GM23338 (cell line): ENCODE measurements around the gene WHAMM. TPM values are rescaled to one million over a fixed set of nuclear protein-coding genes. Genes with fewer than 3 reads are reported as not detected.

Experiments used
- ATAC-seq: fragments of 200-7000 bp; cut with Tn5 transposase; 3 replicates; pipeline ENCODE4 v1.9.1; 2020
- DNase-seq: peaks from one replicate; pipeline ENCODE4 v3.0.0-alpha.2; 2015; ENCODE audit warnings: low spot score
- H2AFZ ChIP-seq: fragments of 200-600 bp; sonication (generic); 2 replicates; pipeline ENCODE4 v1.8.0; 2016; ENCODE audit warnings: antibody characterized with exemption, mild to moderate bottlenecking, moderate library complexity
- H3F3A ChIP-seq: fragments of 200-600 bp; sonication (generic); replicated peaks from 2 replicates; pipeline ENCODE4 v1.8.0; 2017; ENCODE audit warnings: antibody characterized with exemption, mixed run types, low read depth
- H3K27ac ChIP-seq: fragments of 200-600 bp; sonication (generic); 2 replicates; pipeline ENCODE4 v1.6.1; 2016; ENCODE audit warnings: low read depth
- H3K27me3 ChIP-seq: fragments of 200-600 bp; sonication (generic); 2 replicates; pipeline ENCODE4 v1.8.0; 2016; ENCODE audit warnings: mild to moderate bottlenecking, mixed run types, moderate library complexity; ENCODE audit not compliant: insufficient read depth
- H3K36me3 ChIP-seq: fragments of 200-600 bp; sonication (generic); 2 replicates; pipeline ENCODE4 v1.8.0; 2016; ENCODE audit warnings: mild to moderate bottlenecking; ENCODE audit not compliant: insufficient read depth
- H3K4me1 ChIP-seq: fragments of 200-600 bp; sonication (generic); 2 replicates; pipeline ENCODE4 v1.8.0; 2016; ENCODE audit warnings: mild to moderate bottlenecking, moderate library complexity; ENCODE audit not compliant: insufficient read depth
- H3K4me2 ChIP-seq: fragments of 200-600 bp; sonication (generic); 2 replicates; pipeline ENCODE4 v1.7.1; 2017; ENCODE audit warnings: mixed run types
- H3K4me3 ChIP-seq: fragments of 200-600 bp; sonication (generic); 2 replicates; pipeline ENCODE4 v1.6.1; 2016; ENCODE audit warnings: mixed run types
- H3K79me2 ChIP-seq: fragments of 200-600 bp; sonication (generic); replicated peaks from 2 replicates; pipeline ENCODE4 v1.8.0; 2017; ENCODE audit warnings: mild to moderate bottlenecking; ENCODE audit not compliant: insufficient read depth
- H3K9me2 ChIP-seq: fragments of 200-600 bp; sonication (generic); 2 replicates; pipeline ENCODE4 v1.8.0; 2017; ENCODE audit not compliant: insufficient read depth
- H4K20me1 ChIP-seq: fragments of 200-600 bp; sonication (generic); replicated peaks from 2 replicates; pipeline ENCODE4 v1.8.0; 2017; ENCODE audit warnings: mild to moderate bottlenecking; ENCODE audit not compliant: insufficient read depth
- H3K27ac Mint-ChIP-seq: 2 replicates; pipeline ENCODE4 v1.8.0; 2020; ENCODE audit warnings: inconsistent platforms, mild to moderate bottlenecking, moderate library complexity, mixed read lengths
- H3K27me3 Mint-ChIP-seq: 3 replicates; pipeline ENCODE4 v1.8.0; 2022; ENCODE audit warnings: low read depth, mild to moderate bottlenecking, moderate library complexity, mixed read lengths, inconsistent platforms; ENCODE audit not compliant: insufficient read depth, poor library complexity
- H3K36me3 Mint-ChIP-seq: 3 replicates; pipeline ENCODE4 v1.8.0; 2021; ENCODE audit warnings: low read depth, mild to moderate bottlenecking, inconsistent platforms, moderate library complexity, mixed read lengths
- H3K4me1 Mint-ChIP-seq: 3 replicates; pipeline ENCODE4 v1.8.0; 2020; ENCODE audit warnings: mild to moderate bottlenecking, inconsistent platforms, mixed read lengths
- H3K4me3 Mint-ChIP-seq: 3 replicates; pipeline ENCODE4 v1.8.0; 2021; ENCODE audit warnings: moderate library complexity, mild to moderate bottlenecking, inconsistent platforms, mixed read lengths
- H3K9me3 Mint-ChIP-seq: 3 replicates; pipeline ENCODE4 v1.8.0; 2020; ENCODE audit warnings: moderate library complexity, mild to moderate bottlenecking, inconsistent platforms, mixed read lengths
- CREB1 ChIP-seq: fragments of 250-450 bp; sonication (Bioruptor Pico); IDR thresholded peaks from 2 replicates; pipeline ENCODE4 v1.5.0; 2020; ENCODE audit warnings: low read depth, mild to moderate bottlenecking, moderate library complexity
- EZH2 ChIP-seq: fragments of 200-600 bp; sonication (generic); IDR thresholded peaks from one replicate; pipeline ENCODE4 v1.8.0; 2017; ENCODE audit warnings: antibody characterized with exemption, mild to moderate bottlenecking, low read depth; ENCODE audit not compliant: unreplicated experiment
- EZH2phosphoT487 ChIP-seq: fragments of 200-600 bp; sonication (generic); IDR thresholded peaks from one replicate; pipeline ENCODE4 v1.8.1; 2018; ENCODE audit warnings: antibody characterized with exemption; ENCODE audit not compliant: unreplicated experiment
- NANOG ChIP-seq: IDR thresholded peaks from 2 replicates; pipeline ENCODE4 v1.6.1; 2016; ENCODE audit warnings: antibody characterized with exemption, borderline replicate concordance
- POLR2AphosphoS5 ChIP-seq: IDR thresholded peaks from 2 replicates; pipeline ENCODE4 v1.6.1; 2016; ENCODE audit warnings: antibody characterized with exemption, low read depth
- STAT1 ChIP-seq: IDR thresholded peaks from one replicate; pipeline ENCODE4 v1.6.1; 2016; ENCODE audit warnings: antibody characterized with exemption; ENCODE audit not compliant: unreplicated experiment
- ZNF114 ChIP-seq: fragments of 250-450 bp; sonication (Bioruptor Pico); IDR thresholded peaks from 2 replicates; pipeline ENCODE4 v1.5.0; 2020; ENCODE audit warnings: mild to moderate bottlenecking, moderate library complexity
- ZNF331 ChIP-seq: fragments of 250-450 bp; sonication (Bioruptor Pico); IDR thresholded peaks from 2 replicates; pipeline ENCODE4 v1.5.0; 2020; ENCODE audit warnings: low read depth, mild to moderate bottlenecking, moderate library complexity
- polyA plus RNA-seq: library from polyadenylated mRNA; unstranded; fragments of >200 nt; fragmentation: Nextera tagmentation; extraction: Ambion mirVana; gene quantifications from 2 replicates; pipeline ENCODE4 v1.2.1, GENCODE V29; 2016
- total RNA-seq: library from RNA; depleted of rRNA; stranded (reverse); fragments of >200 nt; shearing (Covaris generic); gene quantifications from 2 replicates; pipeline ENCODE4 v1.2.3, GENCODE V29; 2014
- TF ChIP-seq, protein P1 (sequence below): IDR thresholded peaks from one replicate; pipeline ENCODE4 v1.6.1; 2018; ENCODE audit warnings: antibody characterized with exemption; ENCODE audit not compliant: unreplicated experiment
- TF ChIP-seq, protein P2 (sequence below): IDR thresholded peaks from 2 replicates; pipeline ENCODE4 v1.6.1; 2016; ENCODE audit warnings: antibody characterized with exemption
- TF ChIP-seq, protein P3 (sequence below), 2 experiments: fragments of 200-600 bp in 1 of 2; sonication (generic) in 1 of 2; conservative IDR thresholded peaks; 2 replicates each; pipeline versions ENCODE4 v1.5.1 to v1.6.1; 2016 to 2017; ENCODE audit warnings: antibody characterized with exemption in 2 of 2, low read depth in 2 of 2, mild to moderate bottlenecking in 2 of 2, moderate library complexity in 1 of 2

Gene WHAMM
- total and polyA plus RNA-seq, 2 experiments from 2014 or later, result 2.2 to 4.1 TPM

DNA sequence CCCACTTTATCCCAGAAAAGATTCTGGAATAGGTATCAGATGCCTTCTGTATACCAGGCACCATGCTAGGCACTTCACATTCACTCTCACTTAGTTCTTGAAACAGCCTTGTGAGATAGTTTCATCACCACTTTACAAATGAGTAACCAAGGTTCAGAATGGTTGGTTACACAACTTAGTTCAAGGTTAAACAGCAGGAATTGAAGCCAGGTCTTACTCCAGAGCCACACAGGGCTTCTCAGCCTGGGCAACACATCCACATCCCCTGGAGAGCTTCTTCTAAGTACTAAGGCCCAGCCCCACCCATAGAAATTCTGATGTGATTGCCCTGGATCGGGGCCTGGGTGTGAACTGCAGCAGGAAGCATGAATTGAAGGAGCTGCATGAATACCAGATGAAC, 18.6 kb downstream of the WHAMM start:
- Mint-ChIP-seq H3K27me3 (no peaks in the 10 kb centered on the region), H3K27ac (no peak overlapping the region), H3K4me1 (no peaks in the 10 kb centered on the region), H3K4me3 (no peak overlapping the region), H3K9me3 (no peaks in the 10 kb centered on the region), H3K36me3 (peaks cover 23% of the 10 kb centered on the region)
- H3K79me2 ChIP-seq, result no peaks in the 10 kb centered on the region
- H3K9me2 ChIP-seq, result no peaks in the 10 kb centered on the region
- H3K27me3 ChIP-seq, result no peaks in the 10 kb centered on the region
- H3K4me3 ChIP-seq, result no peak overlapping the region
- H3F3A ChIP-seq, result no peaks in the 10 kb centered on the region
- H3K4me1 ChIP-seq, result no peaks in the 10 kb centered on the region
- H3K36me3 ChIP-seq, result peaks cover 17% of the 10 kb centered on the region
- no peak overlapping the region for H2AFZ ChIP-seq
- no peak for ATAC-seq
- no peak overlapping the region for H3K4me2 ChIP-seq
- no peaks in the 10 kb centered on the region for H4K20me1 ChIP-seq
- DNase-seq, result no peak
- TF ChIP-seq NANOG (no peak), EZH2 (no peak), ZNF331 (CRISPR knock-in tag) (no peak), STAT1 (no peak), POLR2AphosphoS5 (no peak), ZNF114 (CRISPR knock-in tag) (no peak)
- TF ChIP-seq, protein P1, sequence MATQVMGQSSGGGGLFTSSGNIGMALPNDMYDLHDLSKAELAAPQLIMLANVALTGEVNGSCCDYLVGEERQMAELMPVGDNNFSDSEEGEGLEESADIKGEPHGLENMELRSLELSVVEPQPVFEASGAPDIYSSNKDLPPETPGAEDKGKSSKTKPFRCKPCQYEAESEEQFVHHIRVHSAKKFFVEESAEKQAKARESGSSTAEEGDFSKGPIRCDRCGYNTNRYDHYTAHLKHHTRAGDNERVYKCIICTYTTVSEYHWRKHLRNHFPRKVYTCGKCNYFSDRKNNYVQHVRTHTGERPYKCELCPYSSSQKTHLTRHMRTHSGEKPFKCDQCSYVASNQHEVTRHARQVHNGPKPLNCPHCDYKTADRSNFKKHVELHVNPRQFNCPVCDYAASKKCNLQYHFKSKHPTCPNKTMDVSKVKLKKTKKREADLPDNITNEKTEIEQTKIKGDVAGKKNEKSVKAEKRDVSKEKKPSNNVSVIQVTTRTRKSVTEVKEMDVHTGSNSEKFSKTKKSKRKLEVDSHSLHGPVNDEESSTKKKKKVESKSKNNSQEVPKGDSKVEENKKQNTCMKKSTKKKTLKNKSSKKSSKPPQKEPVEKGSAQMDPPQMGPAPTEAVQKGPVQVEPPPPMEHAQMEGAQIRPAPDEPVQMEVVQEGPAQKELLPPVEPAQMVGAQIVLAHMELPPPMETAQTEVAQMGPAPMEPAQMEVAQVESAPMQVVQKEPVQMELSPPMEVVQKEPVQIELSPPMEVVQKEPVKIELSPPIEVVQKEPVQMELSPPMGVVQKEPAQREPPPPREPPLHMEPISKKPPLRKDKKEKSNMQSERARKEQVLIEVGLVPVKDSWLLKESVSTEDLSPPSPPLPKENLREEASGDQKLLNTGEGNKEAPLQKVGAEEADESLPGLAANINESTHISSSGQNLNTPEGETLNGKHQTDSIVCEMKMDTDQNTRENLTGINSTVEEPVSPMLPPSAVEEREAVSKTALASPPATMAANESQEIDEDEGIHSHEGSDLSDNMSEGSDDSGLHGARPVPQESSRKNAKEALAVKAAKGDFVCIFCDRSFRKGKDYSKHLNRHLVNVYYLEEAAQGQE, result no peak
- no peak overlapping the region for H3K27ac ChIP-seq

DNA sequence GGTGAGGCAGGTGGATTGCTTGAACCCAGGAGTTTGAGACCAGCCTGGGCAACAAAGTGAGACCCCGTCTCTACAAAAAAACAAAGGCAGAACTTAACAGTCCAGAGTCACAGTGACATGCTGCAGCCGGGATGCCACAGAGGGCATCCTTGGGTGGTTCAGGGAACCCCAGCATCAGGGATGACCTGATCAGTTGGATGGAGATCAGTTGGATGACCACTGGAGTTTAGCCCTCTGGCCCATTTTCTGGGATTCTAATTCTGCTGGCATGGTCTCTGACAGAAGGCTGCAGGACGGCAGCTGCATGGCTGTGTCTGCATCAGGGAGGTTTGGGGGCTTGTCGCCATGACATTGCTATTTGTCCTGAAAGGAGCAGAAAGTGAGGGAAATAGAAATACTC, 19.8 kb downstream of the WHAMM start:
- Histone ChIP-seq H3K4me2 (no peak overlapping the region), H2AFZ (no peak overlapping the region), H3K27ac (no peak overlapping the region), H3K36me3 (peaks cover 20% of the 10 kb centered on the region), H3K79me2 (no peaks in the 10 kb centered on the region), H4K20me1 (no peaks in the 10 kb centered on the region), H3F3A (no peaks in the 10 kb centered on the region), H3K4me1 (no peaks in the 10 kb centered on the region), H3K27me3 (no peaks in the 10 kb centered on the region), H3K4me3 (no peak overlapping the region), H3K9me2 (no peaks in the 10 kb centered on the region)
- no peaks in the 10 kb centered on the region for H3K9me3 Mint-ChIP-seq
- H3K27me3 Mint-ChIP-seq, result no peaks in the 10 kb centered on the region
- no peak overlapping the region for H3K27ac Mint-ChIP-seq
- DNase-seq (no peak), ATAC-seq (no peak)
- no peaks in the 10 kb centered on the region for H3K4me1 Mint-ChIP-seq
- peaks cover 32% of the 10 kb centered on the region for H3K36me3 Mint-ChIP-seq
- no peak overlapping the region for H3K4me3 Mint-ChIP-seq
- TF ChIP-seq, protein P2, sequence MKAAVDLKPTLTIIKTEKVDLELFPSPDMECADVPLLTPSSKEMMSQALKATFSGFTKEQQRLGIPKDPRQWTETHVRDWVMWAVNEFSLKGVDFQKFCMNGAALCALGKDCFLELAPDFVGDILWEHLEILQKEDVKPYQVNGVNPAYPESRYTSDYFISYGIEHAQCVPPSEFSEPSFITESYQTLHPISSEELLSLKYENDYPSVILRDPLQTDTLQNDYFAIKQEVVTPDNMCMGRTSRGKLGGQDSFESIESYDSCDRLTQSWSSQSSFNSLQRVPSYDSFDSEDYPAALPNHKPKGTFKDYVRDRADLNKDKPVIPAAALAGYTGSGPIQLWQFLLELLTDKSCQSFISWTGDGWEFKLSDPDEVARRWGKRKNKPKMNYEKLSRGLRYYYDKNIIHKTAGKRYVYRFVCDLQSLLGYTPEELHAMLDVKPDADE, result no peak
- TF ChIP-seq POLR2AphosphoS5, result no peak
- TF ChIP-seq EZH2phosphoT487, result no peak
- TF ChIP-seq ZNF331 (CRISPR knock-in tag), result no peak
- TF ChIP-seq ZNF114 (CRISPR knock-in tag), result no peak
- TF ChIP-seq STAT1, result no peak
- TF ChIP-seq CREB1, result no peak
- TF ChIP-seq, protein P1, result no peak
- TF ChIP-seq, protein P3, sequence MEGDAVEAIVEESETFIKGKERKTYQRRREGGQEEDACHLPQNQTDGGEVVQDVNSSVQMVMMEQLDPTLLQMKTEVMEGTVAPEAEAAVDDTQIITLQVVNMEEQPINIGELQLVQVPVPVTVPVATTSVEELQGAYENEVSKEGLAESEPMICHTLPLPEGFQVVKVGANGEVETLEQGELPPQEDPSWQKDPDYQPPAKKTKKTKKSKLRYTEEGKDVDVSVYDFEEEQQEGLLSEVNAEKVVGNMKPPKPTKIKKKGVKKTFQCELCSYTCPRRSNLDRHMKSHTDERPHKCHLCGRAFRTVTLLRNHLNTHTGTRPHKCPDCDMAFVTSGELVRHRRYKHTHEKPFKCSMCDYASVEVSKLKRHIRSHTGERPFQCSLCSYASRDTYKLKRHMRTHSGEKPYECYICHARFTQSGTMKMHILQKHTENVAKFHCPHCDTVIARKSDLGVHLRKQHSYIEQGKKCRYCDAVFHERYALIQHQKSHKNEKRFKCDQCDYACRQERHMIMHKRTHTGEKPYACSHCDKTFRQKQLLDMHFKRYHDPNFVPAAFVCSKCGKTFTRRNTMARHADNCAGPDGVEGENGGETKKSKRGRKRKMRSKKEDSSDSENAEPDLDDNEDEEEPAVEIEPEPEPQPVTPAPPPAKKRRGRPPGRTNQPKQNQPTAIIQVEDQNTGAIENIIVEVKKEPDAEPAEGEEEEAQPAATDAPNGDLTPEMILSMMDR (conservative IDR thresholded peaks at IDR 0.05; ENCODE audit: low read depth in 2 of 2), result no peak
- TF ChIP-seq NANOG, result no peak
